Measurements from ENCODE around the gene NDUFA11.
A peak's percentile ranks its signal among the peaks of the same experiment; 100 is the strongest.

The NDUFA11 gene

GRCh38 chr19:5903624-5904351, at the start of gene NDUFA11:
TSS of gene NDUFA11 (minus strand) at chr19:5903790. CDS start at chr19:5903708, 82 bp downstream.
- DNase-seq: peak; percentile 95 to 97

DNA sequence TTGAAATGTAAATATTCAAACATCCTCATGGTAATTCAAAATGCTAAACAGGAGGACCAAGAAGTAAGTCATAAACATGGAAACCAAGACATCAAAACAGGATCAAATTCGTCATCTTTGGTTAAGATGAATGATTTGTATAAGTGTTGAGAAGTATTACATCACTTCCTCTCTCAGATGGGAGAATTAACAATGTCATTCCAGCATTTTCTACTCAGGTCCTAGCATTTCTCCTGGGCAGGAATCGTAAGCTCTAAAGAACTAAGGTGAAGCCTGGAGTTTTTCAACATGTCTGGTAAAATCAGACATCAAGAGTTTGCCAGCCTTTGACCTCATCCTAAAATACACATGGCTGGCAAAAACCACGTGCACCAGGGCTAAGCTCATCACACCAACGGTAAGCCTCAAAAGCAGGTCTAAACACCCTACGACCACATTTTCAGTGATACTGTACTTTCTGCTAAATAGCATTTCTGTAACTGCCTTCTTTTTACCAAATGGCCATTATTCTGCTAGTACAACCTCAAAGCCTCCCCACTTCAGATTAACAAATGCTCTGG, 49.5 kb upstream of the NDUFA11 start:
- no peak for DNase-seq

- peak in 1 of 2 experiments; percentile 34 for DNase-seq
These were observed 48.8 kb upstream of the NDUFA11 start for GRCh38 chr19:5952193-5953029.

DNA sequence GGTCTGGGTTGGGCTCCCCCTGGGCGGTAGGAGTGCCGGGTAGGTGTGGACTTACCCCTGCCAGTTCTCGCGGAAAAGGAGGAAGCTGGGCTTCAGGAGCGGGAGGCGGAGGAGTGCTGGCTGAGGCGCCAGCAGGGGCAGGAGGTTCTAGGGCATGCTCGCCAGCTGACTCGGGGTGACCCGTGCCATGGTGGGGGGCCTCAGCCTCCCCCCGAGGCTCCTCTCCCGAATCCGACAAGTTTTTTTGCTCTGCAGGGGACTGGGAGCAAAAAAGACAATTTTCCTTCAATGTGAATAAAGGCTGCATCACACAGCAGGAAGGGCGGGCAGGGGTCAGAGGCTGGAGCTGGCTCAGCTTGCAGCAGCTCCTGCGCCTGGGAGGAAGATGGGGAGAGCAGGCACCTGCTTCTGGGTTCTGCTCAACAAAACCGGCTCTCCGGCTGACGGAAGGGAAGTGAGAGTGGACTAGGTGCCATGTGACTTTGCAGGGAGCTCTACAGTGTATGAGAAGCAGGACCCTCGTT, 47.8 kb upstream of the NDUFA11 start:
- no peak for DNase-seq

DNA sequence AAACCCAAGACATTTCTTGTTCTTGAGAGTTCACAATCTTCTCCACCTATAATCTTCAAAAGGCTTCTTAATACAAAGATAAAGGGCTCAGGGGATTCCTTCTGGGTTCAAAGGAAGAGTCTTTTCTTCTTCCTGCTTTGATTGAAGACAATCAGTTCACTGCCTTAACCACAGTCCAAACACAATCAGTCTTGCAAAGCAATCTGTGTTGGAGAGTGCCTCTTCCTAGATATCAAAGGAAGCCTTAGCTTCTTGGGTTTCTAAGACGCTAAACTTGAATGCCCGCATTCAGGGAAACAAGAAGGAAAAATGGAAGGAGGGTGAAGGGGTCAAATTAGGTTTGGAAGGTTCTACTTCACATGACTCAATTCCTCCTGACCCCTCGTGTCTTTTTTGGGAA, 47.2 kb upstream of the NDUFA11 start:
- DNase-seq: no peak

GRCh38 chr19:5949792-5950305, 46.3 kb upstream of the NDUFA11 start:
- DNase-seq: peak in 1 of 2 experiments; percentile 40

GRCh38 chr19:5948752-5949564, 45.4 kb upstream of the NDUFA11 start:
- DNase-seq: no peak

GRCh38 chr19:5947435-5947834, 43.8 kb upstream of the NDUFA11 start:
- DNase-seq: no peak

DNA sequence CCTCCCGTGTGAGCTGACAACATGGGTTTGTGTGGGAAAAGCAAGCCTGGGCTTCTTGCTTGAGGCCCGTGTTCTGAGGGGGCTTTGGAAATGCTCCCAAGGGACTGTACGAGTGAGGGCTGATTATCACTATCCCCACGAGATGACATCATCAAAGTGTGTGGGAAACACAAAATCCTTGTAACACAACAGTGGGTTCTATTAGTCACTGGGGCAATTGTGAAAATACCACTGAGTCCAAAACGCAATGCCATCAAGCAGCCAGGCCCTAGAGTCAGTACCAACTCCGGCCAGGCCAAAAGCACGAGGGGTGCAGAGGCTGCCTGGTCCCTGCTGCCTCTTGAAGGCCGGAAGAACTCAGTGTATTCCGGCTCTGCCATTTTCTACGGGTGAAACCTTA, 40.0 kb upstream of the NDUFA11 start:
- no peak for DNase-seq

- no peak for DNase-seq
These were observed 39.5 kb upstream of the NDUFA11 start for GRCh38 chr19:5943045-5943444.

DNA sequence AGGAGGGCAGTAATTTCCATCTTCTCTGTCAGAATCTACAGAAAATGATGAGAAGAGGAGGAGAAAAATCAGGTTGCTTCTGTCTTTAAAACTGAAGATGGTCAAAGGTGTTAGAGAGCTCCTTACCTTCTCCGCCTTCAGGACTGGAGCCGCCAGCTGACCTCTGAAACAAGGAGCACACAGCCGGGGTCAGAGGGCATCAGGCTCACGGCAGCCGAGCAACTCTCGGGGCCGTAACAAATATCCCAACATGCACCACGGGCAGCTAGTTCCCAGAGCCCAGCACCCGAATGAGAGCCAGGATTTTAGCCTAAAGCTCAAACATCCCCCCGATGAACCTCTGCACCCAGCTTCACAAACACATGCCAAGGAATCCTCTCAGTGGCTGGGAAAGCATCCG, 38.1 kb upstream of the NDUFA11 start:
- no peak for DNase-seq

GRCh38 chr19:5940260-5941208, 36.9 kb upstream of the NDUFA11 start:
- no peak for DNase-seq

- no peak for DNase-seq
These were observed 34.0 kb upstream of the NDUFA11 start for GRCh38 chr19:5937550-5937949.

DNA sequence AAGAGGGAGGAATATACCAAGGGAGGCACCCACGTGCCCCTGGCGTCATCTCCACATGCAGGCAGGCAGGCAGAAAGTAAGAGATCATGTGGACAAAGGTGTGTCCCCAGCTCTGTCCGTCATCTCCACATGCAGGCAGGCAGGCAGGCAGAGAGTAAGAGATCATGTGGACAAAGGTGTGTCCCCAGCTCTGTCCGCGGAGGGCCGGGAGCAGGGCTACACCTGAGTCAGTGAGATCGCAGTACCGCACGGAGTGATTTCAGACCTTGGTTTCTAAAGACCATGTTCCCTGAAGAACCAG, 32.7 kb upstream of the NDUFA11 start:
- DNase-seq: no peak

DNA sequence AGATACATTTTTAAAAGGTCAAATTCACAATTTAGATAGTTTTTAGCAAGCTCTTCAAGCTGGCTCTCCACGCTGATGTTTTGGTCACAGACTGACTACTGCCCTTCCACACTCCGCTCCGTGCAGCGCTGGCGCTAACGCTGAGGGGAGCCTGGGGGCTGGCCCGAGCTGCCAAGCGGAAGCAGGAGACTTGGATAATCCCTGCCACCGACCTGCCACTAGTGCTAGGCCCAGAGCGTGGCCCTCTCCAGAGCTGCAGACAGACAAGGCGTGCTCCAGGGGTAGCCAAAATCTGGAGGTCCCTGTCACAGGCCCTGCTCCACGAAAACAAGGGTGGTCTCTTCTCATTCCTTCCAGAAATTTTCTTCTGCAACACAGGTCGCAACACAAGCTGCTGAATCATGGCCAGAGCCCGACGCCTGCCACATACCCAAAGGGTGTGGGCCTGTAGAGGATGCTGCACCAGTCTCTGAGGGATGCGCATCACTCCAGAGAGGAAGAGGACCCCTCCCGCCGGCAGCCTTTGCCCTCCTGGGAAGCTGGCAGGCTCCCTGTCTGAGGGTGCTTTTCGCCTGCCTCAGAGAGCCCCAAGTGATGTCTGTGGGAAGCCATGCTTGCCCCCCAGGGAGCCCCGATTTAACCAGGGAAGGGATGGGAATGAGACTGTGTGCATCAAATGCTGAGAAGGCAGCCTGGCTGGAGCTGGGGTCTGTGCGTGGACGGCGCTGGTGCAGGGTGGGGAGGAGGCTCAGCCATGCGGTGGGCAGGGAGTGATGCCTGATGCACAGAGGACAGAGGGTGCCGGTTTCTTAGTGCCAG, 32.1 kb upstream of the NDUFA11 start:
- DNase-seq: no peak

GRCh38 chr19:5934774-5935472, 31.3 kb upstream of the NDUFA11 start:
- no peak for DNase-seq

DNA sequence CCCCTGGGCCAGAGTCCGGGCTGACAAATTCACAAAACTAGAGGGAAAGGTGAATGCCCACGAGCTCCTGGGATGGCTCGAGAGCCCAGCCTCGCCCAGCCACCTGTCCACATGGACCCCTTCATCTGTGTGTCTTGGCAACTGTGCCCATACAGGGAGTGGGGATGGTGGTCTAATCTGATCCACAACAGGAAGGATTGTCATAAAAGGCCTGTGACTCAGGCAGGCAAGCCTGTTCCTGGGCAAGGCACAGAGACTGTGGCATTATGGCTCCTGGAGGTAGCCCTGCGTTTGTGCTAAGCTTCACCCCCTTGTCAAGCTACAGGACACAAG, 30.4 kb upstream of the NDUFA11 start:
- no peak for DNase-seq

DNA sequence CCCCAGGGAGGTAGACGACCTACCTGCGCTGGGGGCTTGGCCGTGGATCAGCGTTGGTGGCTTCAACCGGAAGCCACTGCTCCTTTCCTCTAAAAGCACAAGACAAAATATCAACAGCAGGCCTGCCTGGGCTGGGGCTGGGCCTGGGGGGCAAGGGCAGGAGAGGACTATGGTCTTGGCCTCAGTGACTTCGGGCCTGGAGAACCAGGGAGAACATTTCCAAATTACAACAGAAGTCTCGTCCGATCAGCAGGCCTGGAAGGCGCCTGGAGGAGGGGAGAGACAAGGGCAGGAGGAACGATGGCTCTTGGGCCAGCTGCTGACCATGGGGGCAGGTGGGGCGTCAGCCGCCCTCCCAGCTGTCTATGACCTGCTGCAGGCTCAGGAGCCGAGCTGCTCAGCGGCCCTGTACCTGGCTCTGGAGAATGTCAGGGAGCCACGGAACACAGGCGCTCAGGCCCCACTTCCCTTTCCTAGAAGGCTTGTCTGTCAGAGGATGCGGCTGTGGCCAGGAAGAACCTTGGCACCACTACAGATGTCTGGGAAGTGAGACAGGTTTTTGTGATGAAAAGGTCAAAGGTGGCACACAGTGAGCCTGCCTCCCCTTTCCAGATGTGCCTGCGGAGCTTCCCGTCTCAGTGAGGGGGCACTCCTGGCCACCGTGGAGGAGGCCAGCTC, 29.9 kb upstream of the NDUFA11 start:
- no peak for DNase-seq

GRCh38 chr19:5932609-5933262, 29.1 kb upstream of the NDUFA11 start:
- no peak for DNase-seq

Measured in NCI-H2081 (cell line).